Ovary (tissue), 3 donors: ENCODE measurements around the gene CASP10.

ENCODE experiments used
- CTCF ChIP-seq, 3 donors: fragments of 450-650 bp in 2 of 3; fragments of 200-600 bp in 1 of 3; IDR thresholded peaks; one replicate each; pipeline versions ENCODE4 v1.5.1 to v1.8.0; 2016 to 2022; ENCODE audit warnings: antibody characterized with exemption in 3 of 3, mild to moderate bottlenecking in 1 of 3
- POLR2A ChIP-seq: fragments of 450-650 bp; IDR thresholded peaks from one replicate; pipeline ENCODE4 v1.6.1; 2017; ENCODE audit warnings: antibody characterized with exemption, mild to moderate bottlenecking, moderate library complexity
- donor health status: DM: no; HTN: no; CAD: no.

GRCh38 chr2:201232467-201232815 lies 49.5 kb downstream of the CASP10 start:
- TF ChIP-seq CTCF (IDR thresholded peaks at IDR 0.05) (no peak), POLR2A (no peak)
